ENCODE data around the gene TUB.

TUB gene

GRCh38 chr11:8089791-8090510 lies 8.9 kb downstream of the TUB start:
- DNase-seq (ENCODE audit: low read depth in 2 of 3, low spot score in 2 of 3), result no peak

DNA sequence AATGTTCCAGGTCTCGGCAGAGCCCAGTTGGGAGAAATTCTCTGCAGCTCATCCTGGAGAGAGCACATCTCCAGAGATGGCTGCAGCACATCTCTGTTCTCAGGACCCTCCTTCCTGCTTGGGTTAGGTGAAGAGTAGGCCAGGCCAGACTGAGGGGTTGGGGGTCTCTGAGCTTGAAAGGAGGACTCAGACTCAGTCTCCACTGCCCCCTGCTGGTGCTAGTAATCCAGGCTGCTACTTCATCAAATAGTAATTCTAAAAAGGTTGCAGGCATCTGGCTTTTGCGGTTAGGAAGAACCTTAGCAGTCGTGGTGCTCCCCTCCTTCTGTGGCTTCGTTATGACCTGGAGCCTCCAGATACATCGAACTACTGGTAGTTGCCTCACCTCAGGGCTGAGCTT lies 9.7 kb downstream of the TUB start:
- DNase-seq (ENCODE audit: low read depth in 2 of 3, low spot score in 2 of 3), result no peak

DNA sequence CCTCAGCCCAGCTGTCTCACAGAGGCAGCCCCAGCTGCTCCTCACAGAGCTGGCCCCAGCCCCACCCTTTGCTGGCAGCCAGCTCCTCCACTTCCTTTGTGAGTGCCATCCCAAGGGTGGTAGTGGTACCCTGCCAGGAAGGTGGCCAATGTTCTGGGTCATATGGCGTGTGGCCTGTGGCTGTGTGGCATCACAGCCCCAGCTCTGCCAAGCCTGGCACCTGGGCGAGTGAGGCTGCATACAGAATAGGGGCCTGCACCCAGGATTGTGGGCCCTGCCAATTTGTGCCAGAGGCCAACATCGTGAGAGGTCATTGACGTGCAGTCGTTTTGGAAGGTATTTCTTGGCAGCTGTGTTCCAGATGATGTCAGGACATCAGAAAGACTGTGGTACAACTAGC lies 10.7 kb downstream of the TUB start:
- no peak for DNase-seq (ENCODE audit: low read depth in 2 of 3, low spot score in 2 of 3)

DNA sequence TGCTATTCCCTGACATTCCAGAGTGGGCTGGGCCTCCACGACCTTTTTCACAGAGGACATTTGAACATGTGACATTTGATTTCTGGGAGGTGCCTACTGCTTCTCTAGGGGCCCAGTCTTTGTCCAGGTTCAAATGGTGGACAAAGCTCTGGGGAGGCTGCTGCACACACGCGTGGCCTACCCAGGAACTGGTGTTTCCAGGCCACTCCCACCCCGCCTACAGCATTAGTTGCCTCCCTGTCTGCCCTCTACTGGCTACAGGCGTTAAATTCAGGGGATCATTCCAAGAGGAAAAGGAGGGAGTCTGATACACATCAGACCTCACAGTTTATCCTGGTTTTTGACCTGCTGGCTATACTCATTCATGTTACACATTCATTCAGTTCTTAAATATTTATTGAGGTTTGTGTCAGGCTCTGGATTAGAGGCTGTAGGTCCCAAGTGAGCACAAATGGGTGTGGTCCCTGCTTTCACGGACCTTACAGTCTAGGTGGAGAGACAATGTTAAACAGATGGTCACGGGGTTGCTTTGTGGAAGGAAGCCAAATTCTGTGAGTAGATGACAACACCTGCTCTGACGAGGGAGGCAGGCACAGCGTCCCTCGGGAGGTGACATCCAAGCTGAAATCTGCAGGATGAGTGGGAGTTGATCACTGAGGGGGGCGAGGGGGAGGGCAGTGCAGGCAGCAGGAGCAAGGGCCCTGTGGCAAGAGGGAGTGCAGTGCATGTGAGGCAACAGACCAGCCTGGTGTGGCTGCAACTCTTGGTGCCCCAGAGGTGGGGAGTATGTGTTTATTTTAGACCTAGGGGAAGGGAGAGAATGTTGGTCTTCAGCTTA lies 11.8 kb downstream of the TUB start:
- DNase-seq (ENCODE audit: low read depth in 2 of 3, low spot score in 2 of 3), result no peak

DNA sequence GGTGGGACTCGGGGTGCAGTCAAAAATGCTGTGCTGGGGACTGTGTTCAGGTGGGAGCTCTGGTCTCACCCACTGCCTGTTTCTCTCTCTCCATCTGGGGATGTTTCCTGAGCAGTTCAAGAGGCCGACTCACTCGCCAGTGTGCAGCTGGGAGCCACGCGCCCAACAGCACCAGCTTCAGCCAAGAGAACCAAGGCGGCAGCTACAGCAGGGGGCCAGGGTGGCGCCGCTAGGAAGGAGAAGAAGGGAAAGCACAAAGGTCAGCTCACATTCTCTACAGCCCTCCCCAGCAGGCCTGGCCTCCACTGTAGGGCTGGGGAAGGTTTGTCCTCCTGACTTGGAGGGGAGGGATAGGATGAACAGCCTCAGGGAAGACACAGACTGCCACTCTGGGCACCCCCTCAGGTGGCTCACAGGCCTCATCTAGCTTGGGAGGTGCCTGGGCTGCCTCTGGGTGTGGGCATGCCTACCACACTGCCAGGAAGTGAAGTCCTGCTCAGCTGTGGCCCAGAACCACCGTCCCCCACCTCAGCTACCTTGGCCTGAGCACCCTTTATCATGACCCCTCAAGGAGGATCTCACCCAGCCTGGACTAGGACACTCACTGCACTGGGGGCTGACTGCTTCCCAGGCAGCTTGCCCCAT lies 13.0 kb downstream of the TUB start:
- no peak for DNase-seq (ENCODE audit: low read depth in 2 of 3, low spot score in 2 of 3)

DNA sequence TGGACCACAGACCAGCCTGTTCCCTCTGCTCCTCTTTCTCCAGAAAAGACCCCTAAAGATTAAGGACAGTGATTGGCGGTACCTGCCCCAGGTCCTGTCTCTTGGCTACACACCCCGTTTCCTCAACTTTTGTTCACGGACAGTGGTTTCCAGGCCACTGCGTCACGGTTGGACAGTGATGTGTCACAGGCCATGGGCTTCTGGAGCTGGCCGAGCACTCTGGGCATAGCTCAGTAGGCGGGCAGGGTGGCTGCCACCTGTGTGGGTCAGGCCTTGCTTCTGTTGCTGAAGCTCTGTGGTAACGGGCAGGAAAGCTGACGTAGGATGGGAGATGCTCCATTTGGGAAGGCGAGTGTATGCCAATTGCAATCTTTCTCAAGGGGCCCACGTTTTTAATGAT lies 13.6 kb downstream of the TUB start:
- DNase-seq (ENCODE audit: low read depth in 2 of 3, low spot score in 2 of 3), result no peak

DNA sequence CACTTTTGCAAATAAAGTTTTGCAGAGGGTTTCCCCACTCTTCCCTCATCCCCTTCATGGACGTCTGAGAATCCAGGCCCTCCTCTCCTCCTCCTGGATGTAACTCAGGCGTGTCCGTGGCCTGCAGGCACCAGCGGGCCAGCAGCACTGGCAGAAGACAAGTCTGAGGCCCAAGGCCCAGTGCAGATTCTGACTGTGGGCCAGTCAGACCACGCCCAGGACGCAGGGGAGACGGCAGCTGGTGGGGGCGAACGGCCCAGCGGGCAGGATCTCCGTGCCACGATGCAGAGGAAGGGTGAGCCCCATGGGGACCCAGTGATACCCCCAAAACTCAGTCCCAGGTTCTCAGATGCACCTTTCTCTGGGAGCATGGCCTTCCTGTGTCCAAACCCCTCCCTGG lies 14.4 kb downstream of the TUB start:
- no peak for DNase-seq (ENCODE audit: low read depth in 2 of 3, low spot score in 2 of 3)

DNA sequence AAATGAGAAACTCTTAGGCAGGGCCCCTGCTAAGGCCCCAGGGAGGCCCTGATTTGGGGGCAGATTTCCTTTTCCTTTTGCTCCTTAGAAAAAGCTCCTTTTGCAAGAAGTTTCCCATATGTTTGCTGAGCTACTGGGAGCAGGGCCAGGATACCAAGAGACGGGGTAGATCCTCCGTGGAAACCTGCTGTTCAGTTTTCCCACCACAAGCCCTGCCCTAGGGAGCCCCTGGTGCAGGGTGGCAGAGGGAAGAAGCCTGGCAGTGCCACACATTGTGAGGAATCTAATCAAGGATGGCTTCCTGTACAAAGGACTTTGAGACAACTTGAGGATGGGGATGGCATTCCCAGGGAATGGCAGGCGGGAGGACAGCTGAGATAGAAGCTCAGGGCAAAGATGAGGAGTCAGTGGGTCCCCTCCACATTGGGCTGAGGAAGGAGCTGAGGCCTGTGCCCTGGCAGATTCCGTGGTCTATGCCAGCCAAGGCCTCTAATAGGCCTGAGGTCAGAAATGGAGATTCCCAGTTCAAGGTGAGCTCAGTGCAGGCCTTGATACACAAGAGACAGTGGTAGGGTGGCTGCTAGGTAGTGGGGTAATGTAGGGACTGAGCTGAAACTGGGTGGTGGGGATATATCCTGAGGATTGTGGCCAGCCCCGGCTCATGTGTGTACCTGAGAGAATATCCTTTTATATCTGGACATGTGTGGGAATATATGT lies 15.0 kb downstream of the TUB start:
- no peak for DNase-seq (ENCODE audit: low read depth in 2 of 3, low spot score in 2 of 3)

DNA sequence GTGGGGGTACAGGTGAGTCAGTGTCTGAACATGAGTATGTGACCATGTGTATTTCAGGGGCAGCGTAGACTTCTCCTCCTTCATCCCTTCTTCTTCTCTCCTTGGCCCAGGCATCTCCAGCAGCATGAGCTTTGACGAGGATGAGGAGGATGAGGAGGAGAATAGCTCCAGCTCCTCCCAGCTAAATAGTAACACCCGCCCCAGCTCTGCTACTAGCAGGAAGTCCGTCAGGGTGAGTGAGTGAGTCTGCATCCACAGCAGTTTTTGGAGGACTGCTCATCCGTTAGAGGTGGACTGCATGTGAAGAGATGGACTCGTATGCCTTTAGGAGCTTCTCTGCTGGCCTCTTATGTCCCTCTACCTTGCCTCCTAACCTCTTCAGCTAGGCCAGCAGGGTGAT lies 15.6 kb downstream of the TUB start:
- DNase-seq (ENCODE audit: low read depth in 2 of 3, low spot score in 2 of 3), result no peak

DNA sequence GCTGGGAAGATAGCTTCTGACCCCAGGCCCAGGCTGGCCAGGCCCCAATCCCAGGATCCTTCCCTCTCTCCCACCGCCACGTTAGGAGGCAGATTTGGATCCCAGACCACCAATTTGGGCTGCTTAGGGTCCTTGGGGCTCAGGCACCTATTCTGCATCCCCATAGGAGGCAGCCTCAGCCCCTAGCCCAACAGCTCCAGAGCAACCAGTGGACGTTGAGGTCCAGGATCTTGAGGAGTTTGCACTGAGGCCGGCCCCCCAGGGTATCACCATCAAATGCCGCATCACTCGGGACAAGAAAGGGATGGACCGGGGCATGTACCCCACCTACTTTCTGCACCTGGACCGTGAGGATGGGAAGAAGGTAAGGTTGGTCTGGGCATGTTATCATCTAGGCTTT lies 16.1 kb downstream of the TUB start:
- no peak for DNase-seq (ENCODE audit: low read depth in 2 of 3, low spot score in 2 of 3)

DNA sequence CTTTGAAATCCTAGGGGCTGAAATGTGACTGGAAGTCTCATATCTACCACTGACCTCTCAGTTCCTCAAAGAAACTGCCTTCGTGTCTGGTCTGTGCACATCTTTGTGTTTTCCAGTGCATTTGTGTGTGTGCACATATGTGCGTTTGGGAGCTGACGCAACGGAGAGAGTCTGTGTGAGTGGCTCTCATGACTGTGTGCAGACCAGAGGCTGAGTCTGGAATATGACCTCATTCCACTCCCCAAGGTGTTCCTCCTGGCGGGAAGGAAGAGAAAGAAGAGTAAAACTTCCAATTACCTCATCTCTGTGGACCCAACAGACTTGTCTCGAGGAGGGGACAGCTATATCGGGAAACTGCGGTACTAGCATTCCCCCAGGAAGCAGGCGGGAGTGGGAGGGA lies 16.5 kb downstream of the TUB start:
- no peak for DNase-seq (ENCODE audit: low read depth in 2 of 3, low spot score in 2 of 3)

DNA sequence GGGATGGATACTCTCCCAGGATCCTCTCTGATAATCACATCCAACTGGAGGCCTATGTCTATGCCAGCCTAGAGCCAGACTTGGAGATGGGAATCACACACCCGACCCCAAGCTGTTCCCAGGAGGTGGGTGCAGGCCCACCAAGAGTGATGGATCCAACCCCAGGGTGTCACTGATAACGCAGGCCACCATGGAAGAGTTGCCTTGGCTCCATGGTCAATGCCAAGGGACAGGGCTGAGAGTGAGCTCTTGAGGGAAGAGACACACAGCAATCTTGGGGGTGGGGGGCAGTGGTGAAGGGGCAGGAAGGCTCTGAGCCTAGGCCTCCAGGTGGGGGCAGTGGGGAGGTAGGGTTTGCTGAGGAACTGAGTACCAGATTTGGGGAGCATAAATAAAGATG lies 16.9 kb downstream of the TUB start:
- no peak for DNase-seq (ENCODE audit: low read depth in 2 of 3, low spot score in 2 of 3)

GRCh38 chr11:8098361-8098760 lies 17.4 kb downstream of the TUB start:
- no peak for DNase-seq (ENCODE audit: low read depth in 2 of 3, low spot score in 2 of 3)

DNA sequence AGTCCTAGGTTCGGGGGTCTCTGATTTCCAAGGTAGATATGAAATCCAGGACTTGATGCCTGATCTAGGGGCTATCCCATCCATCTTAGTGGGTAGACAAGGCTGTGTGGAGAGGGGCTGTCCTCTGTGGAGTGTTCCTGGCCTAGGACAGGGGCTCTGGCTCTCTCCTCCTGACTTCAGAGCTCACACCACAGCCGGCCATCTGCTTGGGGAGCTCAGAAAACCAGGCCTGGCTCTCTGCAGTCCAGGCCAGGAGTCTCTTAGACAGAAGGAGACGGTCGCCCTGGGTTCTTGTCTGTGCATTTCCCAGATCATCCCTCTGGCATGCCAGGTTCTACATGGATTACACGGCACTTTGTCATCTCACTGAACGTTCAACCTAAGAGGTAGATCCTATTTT lies 17.9 kb downstream of the TUB start:
- DNase-seq (ENCODE audit: low read depth in 2 of 3, low spot score in 2 of 3), result no peak

DNA sequence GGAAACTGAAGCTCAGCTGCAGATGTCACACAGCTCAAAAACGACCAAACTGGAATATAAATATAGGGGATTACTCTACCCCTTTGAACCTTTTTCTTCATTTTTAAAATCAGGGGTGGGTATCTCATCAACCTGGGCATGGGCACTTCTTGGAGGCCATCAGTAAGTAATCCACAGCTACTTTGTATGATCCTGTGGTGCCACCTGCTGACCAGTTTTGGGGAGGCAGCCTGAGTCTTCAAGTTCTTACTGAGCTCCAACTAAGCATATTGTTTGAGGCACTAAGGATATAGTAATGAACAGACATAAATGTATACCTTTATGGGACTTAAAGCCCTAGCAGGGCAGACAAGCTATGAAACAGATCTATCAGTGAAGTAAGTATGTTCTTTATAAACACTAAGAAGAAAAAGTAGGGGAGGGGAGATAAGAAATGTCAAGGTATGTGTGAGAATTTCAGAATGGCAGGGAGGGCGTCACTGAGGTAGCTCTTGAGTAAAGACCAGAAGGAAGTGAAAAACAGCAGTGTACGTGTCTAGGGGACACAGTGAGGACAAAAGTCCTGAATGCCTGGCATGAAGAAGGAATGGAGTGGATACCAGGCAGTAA lies 18.4 kb downstream of the TUB start:
- peak in 2 of 3 experiments; percentile 12 to 44 for DNase-seq (ENCODE audit: low read depth in 2 of 3, low spot score in 2 of 3)

GRCh38 chr11:8100158-8100557 lies 19.1 kb downstream of the TUB start:
- no peak for DNase-seq (ENCODE audit: low read depth in 2 of 3, low spot score in 2 of 3)

DNA sequence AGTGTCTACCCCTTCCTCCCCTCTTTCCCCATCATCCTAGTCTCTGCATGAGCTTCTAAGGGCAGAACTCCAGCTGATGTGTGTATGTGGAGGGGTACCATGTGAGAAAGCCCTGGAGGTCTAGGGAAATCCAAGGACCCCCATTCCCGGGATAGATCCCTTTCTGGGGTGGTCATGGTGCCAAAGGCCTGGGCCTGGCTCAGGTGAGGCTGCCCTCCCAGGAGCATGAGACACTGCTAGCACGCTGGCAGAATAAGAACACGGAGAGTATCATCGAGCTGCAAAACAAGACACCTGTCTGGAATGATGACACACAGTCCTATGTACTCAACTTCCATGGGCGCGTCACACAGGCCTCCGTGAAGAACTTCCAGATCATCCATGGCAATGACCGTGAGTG lies 19.6 kb downstream of the TUB start:
- no peak for DNase-seq (ENCODE audit: low read depth in 2 of 3, low spot score in 2 of 3)

GRCh38 chr11:8101421-8101820 lies 20.4 kb downstream of the TUB start:
- DNase-seq (ENCODE audit: low read depth in 2 of 3, low spot score in 2 of 3), result no peak

- DNase-seq (ENCODE audit: low read depth in 2 of 3, low spot score in 2 of 3), result no peak
Measured at GRCh38 chr11:8102296-8102915, 21.4 kb downstream of the TUB start.

DNA sequence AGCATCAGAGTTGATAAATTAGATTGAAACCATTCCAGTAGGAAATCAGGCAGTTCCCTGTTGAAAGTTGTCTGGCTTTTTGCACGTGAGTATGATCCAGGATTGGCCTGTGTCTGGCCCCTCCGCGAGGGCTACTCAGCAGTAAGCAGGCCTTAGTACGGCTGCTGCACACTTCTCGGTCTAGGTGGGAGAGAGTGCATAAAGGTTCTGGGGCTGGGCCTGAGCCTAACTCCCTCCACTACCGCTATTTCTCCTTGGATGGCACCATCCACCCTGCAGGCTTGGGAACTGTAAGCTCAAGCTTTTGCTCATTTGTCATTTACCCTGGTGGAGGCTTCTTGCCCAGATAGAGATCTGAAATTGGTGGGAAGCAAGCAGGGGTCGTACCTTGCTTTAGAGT lies 22.0 kb downstream of the TUB start:
- DNase-seq (ENCODE audit: low read depth in 2 of 3, low spot score in 2 of 3), result no peak

- DNase-seq (ENCODE audit: low read depth in 2 of 3, low spot score in 2 of 3), result no peak
Measured at GRCh38 chr11:8103909-8104308, 22.9 kb downstream of the TUB start.
